Activated effector memory CD4-positive, alpha-beta T cell treated with Interleukin-2 at 50 U/mL for 16 hours (primary cell): ENCODE results near the gene CYP4F3.
"Not testable (repeated sequence)": the region's sequence is repeated elsewhere in the genome, so short reads cannot be mapped to it uniquely, and the experiment has no call there.

Experiments
- DNase-seq: peaks from one replicate; pipeline ENCODE4 v3.0.0-alpha.2; 2020

Gene CYP4F3

DNA sequence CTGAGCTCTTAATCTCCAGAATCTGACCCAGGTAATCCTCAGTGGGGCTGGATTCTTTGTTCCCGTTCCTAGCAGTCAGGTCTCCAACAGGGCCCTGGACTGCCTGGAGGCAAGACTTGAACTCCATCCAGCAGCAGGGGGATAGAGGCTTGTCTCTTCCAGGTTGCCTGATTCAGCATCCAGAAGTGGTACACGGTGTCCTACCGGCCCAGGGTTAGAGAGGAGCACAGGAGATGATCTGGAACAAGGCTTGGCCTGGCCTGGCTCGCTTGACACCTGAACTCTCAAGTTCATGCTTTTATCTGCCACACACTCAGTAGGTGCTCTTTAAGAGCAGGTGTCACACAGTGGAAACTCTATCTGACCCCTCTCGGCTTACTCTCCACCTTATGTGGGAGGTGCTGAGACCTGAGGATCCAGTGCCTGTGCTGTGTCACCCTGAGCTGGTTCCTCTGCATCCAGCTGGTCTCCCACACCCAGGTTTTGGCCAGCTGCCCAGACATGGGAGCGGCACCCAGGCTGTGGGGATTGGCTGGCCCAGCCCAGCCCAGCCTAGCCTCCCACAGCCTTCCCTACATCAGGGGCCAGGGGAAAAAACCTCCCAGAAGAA, at the start of gene CYP4F3:
CYP4F3 (plus strand) TSS at position 604 of the 610 bp plus-strand sequence. CDS start 519 bp downstream, outside the sequence.
- DNase-seq = no peak

GRCh38 chr19:15591796-15592195, 48.9 kb upstream of the CYP4F3 start:
- no peak for DNase-seq

- DNase-seq = not testable (repeated sequence)
Observed at GRCh38 chr19:15592506-15592905, 48.2 kb upstream of the CYP4F3 start.

DNA sequence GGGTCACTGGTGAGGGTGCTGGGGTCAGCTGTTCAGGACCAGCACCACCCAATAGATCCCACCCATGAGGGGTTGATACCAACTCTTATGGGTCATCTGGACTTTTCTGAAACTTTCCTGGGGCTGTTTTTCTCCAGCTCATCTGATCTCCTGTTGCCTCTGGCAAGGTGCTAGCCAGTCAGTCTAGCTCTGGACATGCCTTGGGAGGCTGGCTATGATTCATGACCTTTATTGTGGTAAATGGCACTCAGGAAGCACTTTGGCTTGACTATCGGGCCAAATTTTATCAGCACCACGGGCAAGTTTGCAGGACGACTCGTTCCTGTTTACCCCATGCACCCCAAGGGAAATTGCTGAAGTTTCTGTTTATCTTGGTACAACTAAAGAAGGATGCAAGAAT, 46.9 kb upstream of the CYP4F3 start:
- DNase-seq = not testable (repeated sequence)

DNA sequence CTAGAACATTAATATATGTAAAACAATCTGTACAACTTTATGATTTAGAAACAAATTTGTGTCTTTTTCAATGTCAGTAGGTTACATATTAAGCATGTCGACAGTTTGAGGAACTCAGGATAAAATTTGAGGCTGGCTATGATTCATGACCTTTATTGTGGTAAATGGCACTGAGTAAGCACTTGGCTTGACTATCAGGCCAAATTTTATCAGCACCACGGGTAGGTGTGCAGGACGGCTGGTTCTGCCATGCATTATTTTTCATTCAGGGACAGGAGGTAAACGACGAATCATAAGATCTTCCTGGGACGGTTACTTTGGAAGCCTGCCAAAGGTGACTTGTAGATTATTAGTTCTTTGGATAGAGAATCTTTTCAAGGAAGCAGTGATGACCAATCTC, 45.6 kb upstream of the CYP4F3 start:
- no peak for DNase-seq

GRCh38 chr19:15607978-15608925, 32.4 kb upstream of the CYP4F3 start:
- DNase-seq = not testable (repeated sequence)

- DNase-seq = no peak
Observed at GRCh38 chr19:15609261-15609660, 31.4 kb upstream of the CYP4F3 start.

DNA sequence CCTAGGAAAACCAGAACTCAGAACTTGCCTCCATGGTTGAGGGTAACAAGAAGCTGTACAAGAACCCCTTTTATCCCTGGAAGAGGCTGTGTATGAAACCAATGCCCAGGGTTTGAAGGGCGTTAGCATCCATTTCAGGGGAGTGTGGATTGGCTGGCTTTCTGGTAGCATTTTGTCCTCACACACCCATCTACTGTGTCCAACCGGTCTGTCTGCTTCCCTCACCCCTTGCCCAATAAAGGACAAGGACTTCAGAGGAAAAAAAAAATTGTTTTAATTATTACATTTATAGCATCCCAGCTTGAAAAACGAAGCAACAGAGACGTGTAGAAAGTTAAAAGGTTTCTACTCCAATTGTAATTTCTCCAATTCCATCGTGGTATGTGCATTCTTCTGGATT, 28.4 kb upstream of the CYP4F3 start:
- no peak for DNase-seq

- no peak for DNase-seq
Observed at GRCh38 chr19:15613338-15613737, 27.4 kb upstream of the CYP4F3 start.

DNA sequence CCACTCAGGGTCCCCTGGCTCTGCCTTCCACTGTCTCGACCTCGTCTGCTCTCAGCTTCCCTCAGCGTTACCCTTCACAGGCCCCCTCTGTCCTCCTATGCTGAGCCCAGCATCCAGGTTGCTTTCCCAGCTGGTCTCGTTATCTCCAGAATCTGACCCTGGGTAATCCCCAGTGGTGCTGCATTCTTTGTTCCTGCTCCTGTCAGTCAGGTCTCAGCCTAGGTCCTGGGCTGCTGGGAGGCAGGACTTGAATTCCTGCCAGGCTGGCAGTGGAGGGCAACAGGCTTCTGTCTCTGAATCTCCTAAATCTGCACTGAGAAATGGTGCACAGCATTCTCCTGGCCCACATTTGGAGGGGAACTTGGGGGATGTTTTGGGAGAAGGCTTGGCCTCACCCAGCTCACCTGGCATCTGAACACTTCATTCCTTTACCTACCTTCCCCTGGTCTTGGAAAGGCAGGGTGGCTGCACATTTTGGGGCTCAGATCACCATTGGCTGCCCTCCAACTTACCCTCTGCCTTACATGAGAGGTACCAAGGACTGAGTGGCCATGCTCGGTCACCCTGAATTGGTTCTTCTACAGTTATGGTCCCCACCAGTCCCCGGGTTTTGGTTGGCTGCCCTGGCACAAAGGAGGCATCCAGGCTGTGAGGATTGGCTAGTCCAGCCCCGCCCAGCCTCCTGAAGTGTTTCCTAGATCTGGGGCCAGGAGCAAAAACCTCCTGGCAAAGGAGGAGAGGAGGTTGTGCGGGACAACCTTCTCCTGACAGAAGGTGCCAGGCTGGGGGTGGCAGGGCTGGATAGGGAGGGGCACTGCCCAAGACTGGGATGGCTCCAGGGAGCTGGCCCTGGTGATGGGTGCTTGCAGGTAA, 26.0 kb upstream of the CYP4F3 start, which contains the start of gene CYP4F8:
CYP4F8 (plus strand) TSS at position 712 of the 873 bp plus-strand sequence. CDS start 399 bp downstream, outside the sequence.
- DNase-seq = no peak

GRCh38 chr19:15615526-15615925, 25.2 kb upstream of the CYP4F3 start:
- no peak for DNase-seq

DNA sequence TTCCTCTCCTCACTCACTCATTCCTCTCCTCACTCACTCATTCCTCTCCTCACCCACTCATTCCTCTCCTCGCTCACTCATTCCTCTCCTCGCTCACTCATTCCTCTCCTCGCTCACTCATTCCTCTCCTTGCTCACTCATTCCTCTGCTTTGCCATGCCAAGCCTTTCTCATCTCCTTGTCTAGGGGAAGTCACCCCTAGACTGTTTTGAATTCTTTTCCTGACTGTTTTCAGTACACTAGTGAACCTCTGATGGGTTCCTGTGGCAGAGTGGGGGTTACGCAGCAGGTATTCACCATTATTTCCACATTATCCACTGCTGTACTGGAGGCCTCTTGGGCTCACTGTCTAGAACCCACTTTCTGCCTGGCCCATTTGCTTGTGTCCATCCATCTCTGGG, 24.5 kb upstream of the CYP4F3 start:
- no peak for DNase-seq

DNA sequence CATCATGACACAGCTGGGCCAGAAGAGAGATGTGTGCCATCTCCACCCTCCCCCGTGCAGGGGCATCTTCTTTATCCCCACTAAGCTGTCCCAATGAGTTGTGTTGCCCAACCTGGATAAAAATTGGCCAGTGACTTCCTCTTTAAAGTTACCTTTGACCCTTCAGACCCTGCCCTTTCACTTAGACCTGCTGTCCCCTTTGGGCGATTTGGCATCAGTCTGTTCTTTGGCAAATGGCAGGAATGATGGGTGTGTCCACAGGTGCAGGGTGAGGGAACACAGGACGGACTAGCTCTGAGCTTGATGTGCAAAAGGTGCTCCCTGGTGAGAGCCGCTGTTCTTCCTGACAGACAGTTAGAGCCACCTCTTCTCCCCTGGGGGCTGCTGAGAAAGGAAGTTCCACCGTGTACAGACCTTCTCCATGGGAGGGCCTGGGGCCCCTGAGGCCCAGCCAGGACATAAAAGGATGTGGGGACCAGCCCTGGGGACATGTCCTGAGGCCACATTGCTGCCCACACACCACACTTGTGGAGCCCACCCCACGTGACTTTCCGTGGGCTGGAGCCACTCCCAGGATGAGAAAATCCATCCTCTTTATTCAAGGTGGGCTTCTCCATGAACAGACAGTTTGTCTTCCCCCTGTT, 23.9 kb upstream of the CYP4F3 start:
- no peak for DNase-seq

GRCh38 chr19:15618321-15618720, 22.4 kb upstream of the CYP4F3 start:
- no peak for DNase-seq

DNA sequence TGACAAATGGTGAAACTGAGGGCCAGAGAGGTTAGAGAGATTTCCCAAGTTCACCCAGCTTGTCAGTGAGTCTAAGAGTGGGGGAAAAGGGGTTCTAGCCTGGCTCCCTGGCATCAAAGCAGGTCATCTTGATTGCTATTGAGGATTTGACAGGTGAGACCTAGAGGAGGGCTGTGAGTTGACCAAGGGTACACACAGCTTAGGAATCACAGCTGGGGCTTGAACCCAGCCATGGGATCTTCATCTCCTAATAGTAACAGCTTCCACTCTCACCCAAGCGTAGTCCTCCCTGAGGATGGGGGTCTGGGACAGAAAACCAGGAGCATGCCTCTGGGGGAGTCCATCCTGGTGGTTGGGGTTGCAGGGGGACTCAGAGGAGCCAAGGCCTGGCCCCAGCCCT, 18.9 kb upstream of the CYP4F3 start:
- DNase-seq = no peak

DNA sequence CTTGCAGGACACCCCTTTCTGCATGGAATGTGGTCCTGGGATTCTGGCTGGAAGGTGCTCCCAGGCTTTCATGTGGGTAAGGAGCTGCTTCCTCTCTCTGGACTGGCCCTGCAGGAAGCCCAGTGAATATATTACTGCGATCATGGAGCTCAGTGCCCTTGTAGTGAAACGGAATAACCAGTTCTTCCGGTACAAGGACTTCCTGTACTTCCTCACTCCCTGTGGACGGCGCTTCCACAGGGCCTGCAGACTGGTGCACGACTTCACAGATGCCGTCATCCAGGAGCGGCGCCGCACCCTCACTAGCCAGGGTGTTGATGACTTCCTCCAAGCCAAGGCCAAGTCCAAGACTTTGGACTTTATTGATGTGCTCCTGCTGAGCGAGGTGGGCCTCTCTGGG, 17.7 kb upstream of the CYP4F3 start:
- no peak for DNase-seq

DNA sequence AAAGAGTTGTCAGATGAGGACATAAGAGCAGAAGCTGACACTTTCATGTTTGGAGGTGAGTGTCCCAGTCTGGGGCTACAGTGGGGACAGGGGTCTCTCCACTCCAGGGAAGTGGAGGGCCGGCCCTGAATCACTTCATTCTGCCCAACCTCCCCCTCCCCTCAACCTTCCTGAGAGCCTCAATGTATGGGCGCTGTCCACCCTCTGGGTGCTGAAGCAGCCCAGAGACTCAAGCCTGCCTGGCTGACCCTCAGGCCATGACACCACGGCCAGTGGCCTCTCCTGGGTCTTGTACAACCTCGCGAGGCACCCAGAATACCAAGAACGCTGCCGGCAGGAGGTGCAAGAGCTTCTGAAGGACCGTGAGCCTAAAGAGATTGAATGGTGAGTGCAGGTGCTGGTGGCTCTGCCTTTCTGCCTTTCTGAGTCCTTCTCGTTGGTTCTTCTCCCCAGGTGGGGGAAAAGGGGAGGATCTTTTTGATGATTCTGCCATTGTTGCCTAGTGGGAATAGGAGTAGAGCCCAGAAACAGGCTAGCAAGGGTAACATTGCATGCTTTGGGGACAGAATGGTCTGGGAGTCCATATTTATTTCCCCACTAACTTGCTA, 16.9 kb upstream of the CYP4F3 start:
- no peak for DNase-seq

DNA sequence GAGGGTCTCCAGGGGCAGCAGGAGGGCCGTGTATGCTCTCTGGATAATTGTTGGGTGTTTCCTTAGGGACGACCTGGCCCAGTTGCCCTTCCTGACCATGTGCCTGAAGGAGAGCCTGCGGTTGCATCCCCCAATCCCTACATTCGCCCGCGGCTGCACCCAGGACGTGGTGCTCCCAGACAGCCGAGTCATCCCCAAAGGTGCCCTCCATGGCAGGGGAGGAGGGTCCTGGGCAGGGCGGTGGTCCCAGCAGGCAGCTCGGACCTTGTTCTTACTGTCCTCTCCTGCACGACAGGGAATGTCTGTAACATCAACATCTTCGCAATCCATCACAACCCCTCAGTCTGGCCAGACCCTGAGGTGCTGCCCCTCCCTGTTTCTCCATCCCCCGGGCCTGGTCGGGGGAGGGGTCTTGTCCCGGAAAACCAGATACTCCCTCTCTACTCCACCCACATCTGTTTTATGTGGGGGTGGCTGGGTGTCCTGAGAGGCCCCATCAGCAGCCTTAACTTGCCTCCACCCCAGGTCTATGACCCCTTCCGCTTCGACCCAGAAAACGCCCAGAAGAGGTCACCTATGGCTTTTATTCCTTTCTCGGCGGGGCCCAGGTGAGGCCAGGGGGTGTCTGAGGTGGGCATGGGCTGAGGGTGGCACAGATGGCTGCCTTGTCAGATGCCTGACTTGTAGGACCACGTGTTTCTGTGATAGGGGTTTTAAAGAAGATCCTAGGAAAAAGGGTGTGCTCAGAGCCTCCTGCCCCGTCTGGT, 12.3 kb upstream of the CYP4F3 start:
- DNase-seq = no peak

GRCh38 chr19:15629003-15629880, 11.5 kb upstream of the CYP4F3 start:
- DNase-seq = peak; percentile 75

DNA sequence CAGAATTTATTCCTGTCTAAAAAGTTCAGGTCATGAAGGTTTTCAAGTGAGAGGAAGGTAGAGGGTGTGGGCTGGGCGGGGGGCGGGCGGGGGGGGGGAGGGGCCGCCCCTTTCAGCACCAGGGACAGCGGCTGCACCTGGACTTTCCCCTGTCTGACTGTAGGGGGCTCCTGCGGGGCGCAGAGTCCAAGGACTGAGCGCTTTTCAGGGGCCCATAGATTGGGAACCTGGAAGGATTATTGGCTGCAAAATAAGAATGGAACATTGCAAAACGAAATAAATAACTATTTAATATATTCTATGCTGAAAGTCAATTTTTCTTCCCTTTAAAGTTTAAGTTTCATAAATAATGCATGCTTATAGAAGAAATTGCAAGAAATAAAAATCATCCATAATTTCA, 8.9 kb upstream of the CYP4F3 start:
- no peak for DNase-seq
